SH-SY5Y (cell line): ENCODE measurements around the gene TTC23L.

Experiments used
- GATA2 ChIP-seq: IDR thresholded peaks from 2 replicates; pipeline ENCODE4 v1.6.1; 2011; ENCODE audit warnings: mild to moderate bottlenecking, low read depth, low read length
- GATA3 ChIP-seq: IDR thresholded peaks from 2 replicates; pipeline ENCODE4 v1.6.1; 2011; ENCODE audit warnings: low read depth, mild to moderate bottlenecking, low read length, moderate library complexity

DNA sequence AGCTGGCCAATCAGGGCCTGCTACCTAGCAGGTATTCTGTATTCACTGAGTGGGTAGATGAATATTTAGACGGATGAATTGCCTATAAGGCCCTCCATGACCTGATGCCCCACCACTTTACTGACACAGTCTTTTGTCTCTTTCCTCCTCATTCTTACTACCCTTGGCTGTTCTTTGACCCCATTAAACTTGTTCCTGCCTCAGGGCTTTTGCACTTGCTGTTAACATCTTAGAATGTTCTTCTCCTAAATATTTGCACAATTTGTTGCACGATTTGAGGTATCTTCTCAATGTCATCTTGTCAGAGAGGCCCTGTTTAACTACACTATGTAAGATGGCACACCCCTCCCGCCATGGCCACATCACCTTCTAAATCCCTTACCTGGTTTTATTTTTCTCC is 3.3 kb upstream of the TTC23L start:
- TF ChIP-seq GATA2 (no peak), GATA3 (no peak)
